Uterus (tissue), 2 donors: Measurements from ENCODE around the gene CDK15.

Experiments used
- CTCF ChIP-seq, 4 experiments: fragments of 200-600 bp in 2 of 4; fragments of 450-650 bp in 2 of 4; sonication (generic) in 2 of 4; IDR thresholded peaks; one replicate each; pipeline ENCODE4 v1.5.1; 2016 to 2019; ENCODE audit warnings: antibody characterized with exemption in 4 of 4, mild to moderate bottlenecking in 2 of 4, moderate library complexity in 1 of 4
- POLR2A ChIP-seq, 2 donors: fragments of 450-650 bp; IDR thresholded peaks; one replicate each; pipeline ENCODE4 v1.6.1; 2016; ENCODE audit warnings: antibody characterized with exemption in 2 of 2, mild to moderate bottlenecking in 1 of 2, moderate library complexity in 1 of 2

GRCh38 chr2:201777043-201777442 lies 29.3 kb upstream of the CDK15 start:
- TF ChIP-seq CTCF (IDR thresholded peaks at IDR 0.05) = no peak
- no peak for TF ChIP-seq POLR2A (IDR thresholded peaks at IDR 0.05)
